GM23248 (cell line): ENCODE data around the gene IFT80. TPM values are rescaled to one million over a fixed set of nuclear protein-coding genes. Genes with fewer than 3 reads are reported as not detected.
A peak's percentile ranks its signal among the peaks of the same experiment; 100 is the strongest.

Source experiments
- DNase-seq: peaks from one replicate; pipeline ENCODE4 v3.0.0-alpha.2; 2015
- H2AFZ ChIP-seq: fragments of 200-600 bp; sonication (generic); 2 replicates; pipeline ENCODE4 v1.6.1; 2016; ENCODE audit warnings: antibody characterized with exemption
- H3F3A ChIP-seq: fragments of 200-600 bp; sonication (generic); 2 replicates; pipeline ENCODE4 v1.6.1; 2016; ENCODE audit warnings: mild to moderate bottlenecking, antibody characterized with exemption, mixed run types; ENCODE audit not compliant: insufficient read depth
- H3K27ac ChIP-seq: fragments of 200-600 bp; sonication (generic); 2 replicates; pipeline ENCODE4 v1.5.1; 2016; ENCODE audit warnings: mild to moderate bottlenecking
- H3K27me3 ChIP-seq: fragments of 200-600 bp; sonication (generic); replicated peaks from 2 replicates; pipeline ENCODE4 v1.6.1; 2016; ENCODE audit warnings: mild to moderate bottlenecking; ENCODE audit not compliant: insufficient read depth
- H3K36me3 ChIP-seq: fragments of 200-600 bp; sonication (generic); 2 replicates; pipeline ENCODE4 v1.6.1; 2016; ENCODE audit warnings: low read depth, mild to moderate bottlenecking
- H3K4me1 ChIP-seq: fragments of 200-600 bp; sonication (generic); 2 replicates; pipeline ENCODE4 v1.6.1; 2016; ENCODE audit warnings: mild to moderate bottlenecking; ENCODE audit not compliant: insufficient read depth
- H3K4me2 ChIP-seq: fragments of 200-600 bp; sonication (generic); one replicate; pipeline ENCODE4 v1.6.1; 2016; ENCODE audit warnings: mild to moderate bottlenecking; ENCODE audit not compliant: unreplicated experiment
- H3K4me3 ChIP-seq: fragments of 200-600 bp; sonication (generic); 2 replicates; pipeline ENCODE4 v1.5.1; 2016; ENCODE audit warnings: mild to moderate bottlenecking
- H3K79me2 ChIP-seq: fragments of 200-600 bp; sonication (generic); 2 replicates; pipeline ENCODE4 v1.6.1; 2016; ENCODE audit warnings: mild to moderate bottlenecking; ENCODE audit not compliant: insufficient read depth
- H3K9ac ChIP-seq: fragments of 200-600 bp; sonication (generic); 2 replicates; pipeline ENCODE4 v1.6.1; 2016; ENCODE audit warnings: mild to moderate bottlenecking
- H3K9me2 ChIP-seq: fragments of 200-600 bp; sonication (generic); 2 replicates; pipeline ENCODE4 v1.6.1; 2016; ENCODE audit warnings: mixed run types, mild to moderate bottlenecking, moderate library complexity; ENCODE audit not compliant: insufficient read depth
- H3K9me3 ChIP-seq: fragments of 200-600 bp; sonication (generic); one replicate; pipeline ENCODE4 v1.6.1; 2017; ENCODE audit warnings: low read depth
- H4K20me1 ChIP-seq: fragments of 200-600 bp; sonication (generic); 2 replicates; pipeline ENCODE4 v1.6.0; 2016; ENCODE audit not compliant: insufficient read depth
- EZH2 ChIP-seq: fragments of 200-600 bp; sonication (generic); IDR thresholded peaks from 2 replicates; pipeline ENCODE4 v1.6.1; 2018; ENCODE audit warnings: antibody characterized with exemption, mild to moderate bottlenecking; ENCODE audit not compliant: insufficient read depth, poor library complexity, severe bottlenecking
- EZH2phosphoT487 ChIP-seq: fragments of 200-600 bp; sonication (generic); IDR thresholded peaks from 2 replicates; pipeline ENCODE4 v1.6.1; 2018; ENCODE audit warnings: antibody characterized with exemption, moderate library complexity, mild to moderate bottlenecking, low read depth; ENCODE audit not compliant: insufficient read depth
- WGBS, 2 experiments: methylation state at CpG; one replicate each; pipeline ENCODE4 v1.1.6; 2015 to 2017; ENCODE audit warnings: low lambda C conversion rate in 2 of 2, low coverage in 1 of 2; ENCODE audit errors: missing lambda C conversion rate in 2 of 2; 5-methylcytosine and 5-hydroxymethylcytosine counted together
- in situ Hi-C: fragments of 300-500 bp; cut with MboI; formaldehyde crosslinking; loops from 2 replicates; pipeline ENCODE4 v1.15.0; 2020
- polyA plus RNA-seq: library from polyadenylated mRNA; unstranded; fragments of >200 nt; fragmentation: Nextera tagmentation; extraction: Ambion mirVana; gene quantifications from 2 replicates; pipeline ENCODE4 v1.2.1, GENCODE V29; 2016
- total RNA-seq: library from RNA; depleted of rRNA; stranded (reverse); fragments of >200 nt; shearing (Covaris generic); gene quantifications from 2 replicates; pipeline ENCODE4 v1.2.3, GENCODE V29; 2014

The IFT80 gene
- total and polyA plus RNA-seq, 2 experiments from 2014 or later: 19.8 to 48.4 TPM

DNA sequence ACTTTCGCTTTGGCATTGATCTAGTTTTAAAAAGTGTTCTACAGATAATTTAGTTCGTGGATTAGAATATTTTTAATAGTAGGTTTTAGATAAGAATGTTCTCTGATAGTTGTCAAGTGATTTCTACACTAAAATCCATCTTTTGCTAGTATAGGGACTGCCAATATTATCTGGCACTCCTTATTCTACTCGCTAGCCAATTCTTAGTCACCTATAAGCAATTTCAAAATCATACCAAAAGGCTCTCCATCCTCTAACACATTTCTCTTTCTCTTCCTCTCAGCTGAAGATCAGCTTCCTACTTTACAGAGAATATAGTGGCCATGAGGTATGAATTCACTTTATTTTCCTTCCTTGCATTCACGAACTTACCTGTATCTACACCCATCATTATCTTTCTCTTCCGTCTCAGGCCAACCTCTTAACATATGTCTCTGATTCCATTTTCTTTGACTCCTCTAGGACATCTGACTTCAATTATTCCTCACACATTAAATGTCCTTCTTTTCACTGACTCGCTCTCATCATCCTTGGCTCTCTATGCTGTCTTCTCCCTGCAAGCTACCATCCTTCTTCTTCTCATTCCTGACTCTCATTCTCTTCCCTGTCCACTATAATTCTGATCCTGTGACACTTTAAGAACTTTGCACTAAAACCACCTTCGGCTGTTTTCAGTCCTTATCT is 138.3 kb downstream of the IFT80 start:
- H3K9ac ChIP-seq: no peak overlapping the region
- H3K79me2 ChIP-seq: no peaks in the 10 kb centered on the region
- no peak overlapping the region for H3K27ac ChIP-seq
- no peak overlapping the region for H2AFZ ChIP-seq
- H3K4me3 ChIP-seq: no peak overlapping the region
- 82 to 85% methylated on average over 7 of the region's 7 CpGs for WGBS, 2 experiments
- H3F3A ChIP-seq: no peaks in the 10 kb centered on the region; the same call in 1 of the 2 replicates
- no peaks in the 10 kb centered on the region for H3K27me3 ChIP-seq
- peak; percentile 7 for DNase-seq
- TF ChIP-seq EZH2phosphoT487 (no peak), EZH2 (no peak)
- no peak overlapping the region for H3K4me2 ChIP-seq
- in situ Hi-C loops: no loop called here
- no peaks in the 10 kb centered on the region for H4K20me1 ChIP-seq
- H3K9me3 ChIP-seq: no peaks in the 10 kb centered on the region
- no peaks in the 10 kb centered on the region for H3K4me1 ChIP-seq
- no peaks in the 10 kb centered on the region for H3K9me2 ChIP-seq
- peaks cover 6% of the 10 kb centered on the region; the same call in 1 of the 2 replicates for H3K36me3 ChIP-seq

DNA sequence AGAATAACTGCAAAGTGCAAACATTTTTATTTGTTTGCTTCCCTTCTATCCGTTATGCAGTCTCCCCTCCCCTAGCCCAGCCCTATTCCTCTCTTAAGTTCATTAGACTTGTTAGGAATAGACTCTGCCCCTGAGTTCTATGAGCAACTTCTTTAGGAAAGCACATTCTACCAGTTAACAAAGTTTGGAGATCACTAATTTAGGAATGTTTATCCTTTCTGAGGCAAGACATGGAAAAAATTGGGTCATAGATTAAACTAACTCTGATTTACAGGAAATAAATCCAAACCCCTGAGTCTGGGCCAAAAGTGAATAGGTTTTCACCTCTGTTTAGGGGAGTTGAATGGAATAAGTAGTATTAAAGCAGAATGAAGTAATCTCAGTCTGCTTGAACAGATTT is 139.4 kb downstream of the IFT80 start:
- Histone ChIP-seq H3K9me3 (no peaks in the 10 kb centered on the region), H3K27ac (no peak overlapping the region), H3K79me2 (no peaks in the 10 kb centered on the region), H4K20me1 (no peaks in the 10 kb centered on the region), H3K4me3 (no peak overlapping the region), H3F3A (no peaks in the 10 kb centered on the region; the same call in 1 of the 2 replicates), H3K36me3 (peaks cover 6% of the 10 kb centered on the region; the same call in 1 of the 2 replicates), H3K9me2 (no peaks in the 10 kb centered on the region), H3K4me2 (no peak overlapping the region), H3K4me1 (no peaks in the 10 kb centered on the region), H3K9ac (no peak overlapping the region), H2AFZ (no peak overlapping the region), H3K27me3 (no peaks in the 10 kb centered on the region)
- in situ Hi-C loops: no loop called here
- no peak for DNase-seq
- 80 to 94% methylated on average over 1 of the region's 1 CpG for WGBS, 2 experiments
- TF ChIP-seq EZH2phosphoT487: no peak
- TF ChIP-seq EZH2: no peak

DNA sequence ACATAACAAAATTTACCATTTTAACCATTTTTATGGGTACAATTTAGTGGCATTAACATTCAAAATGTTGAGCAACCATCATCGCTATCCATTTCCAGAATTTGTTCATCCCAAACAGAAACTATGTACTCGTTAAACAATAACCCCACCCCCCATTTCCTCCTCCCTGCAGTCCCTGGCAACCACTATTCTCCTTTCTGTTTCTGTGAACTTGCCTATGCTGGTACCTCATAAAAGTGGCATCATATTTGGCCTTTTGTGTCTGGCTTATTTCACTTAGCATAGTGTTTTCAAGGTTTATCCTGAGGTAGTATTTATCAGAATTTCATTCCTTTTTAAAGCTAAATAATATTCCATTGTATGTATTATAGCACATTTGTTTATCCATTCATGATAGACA is 141.4 kb downstream of the IFT80 start:
- Histone ChIP-seq H3K9ac (no peak overlapping the region), H2AFZ (no peak overlapping the region), H3K27ac (no peak overlapping the region), H3K4me3 (no peak overlapping the region), H3K4me2 (no peak overlapping the region), H3K4me1 (no peaks in the 10 kb centered on the region), H3K9me2 (no peaks in the 10 kb centered on the region), H3F3A (no peaks in the 10 kb centered on the region; the same call in 1 of the 2 replicates), H3K9me3 (no peaks in the 10 kb centered on the region), H3K79me2 (no peaks in the 10 kb centered on the region), H4K20me1 (no peaks in the 10 kb centered on the region), H3K36me3 (peaks cover 6% of the 10 kb centered on the region; the same call in 1 of the 2 replicates), H3K27me3 (no peaks in the 10 kb centered on the region)
- DNase-seq: no peak
- TF ChIP-seq EZH2phosphoT487 (no peak), EZH2 (no peak)
- 93 to 95% methylated on average over 2 of the region's 2 CpGs for WGBS, 2 experiments
- in situ Hi-C loops: no loop called here

DNA sequence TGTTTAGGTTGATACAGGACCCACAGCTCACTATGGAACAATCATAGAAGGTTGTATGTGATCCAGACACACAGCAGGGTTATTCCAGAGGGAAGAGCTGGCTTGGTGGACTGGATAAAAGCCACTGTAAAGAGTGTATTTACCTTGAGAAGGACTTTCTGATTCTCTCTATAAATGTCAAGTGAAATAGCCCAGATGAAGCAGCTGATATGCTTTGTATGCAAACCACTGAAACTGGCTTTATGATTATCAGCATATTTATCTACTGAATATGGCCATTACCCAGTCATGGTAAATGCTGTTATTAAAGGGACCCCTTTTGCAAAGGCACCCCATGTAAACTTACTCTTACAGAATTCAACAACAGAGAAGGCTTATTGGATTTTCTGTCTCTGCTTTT is 145.7 kb downstream of the IFT80 start:
- no peaks in the 10 kb centered on the region for H3K9me2 ChIP-seq
- no peak overlapping the region for H3K27ac ChIP-seq
- no peak for TF ChIP-seq EZH2
- TF ChIP-seq EZH2phosphoT487: no peak
- H2AFZ ChIP-seq: no peak overlapping the region
- H3K9me3 ChIP-seq: no peaks in the 10 kb centered on the region
- in situ Hi-C loops: no loop called here
- no peaks in the 10 kb centered on the region for H4K20me1 ChIP-seq
- H3K4me2 ChIP-seq: no peak overlapping the region
- H3K79me2 ChIP-seq: no peaks in the 10 kb centered on the region
- no peaks in the 10 kb centered on the region for H3F3A ChIP-seq
- no peaks in the 10 kb centered on the region for H3K27me3 ChIP-seq
- no peak for DNase-seq
- peaks cover 1% of the 10 kb centered on the region; the same call in 1 of the 2 replicates for H3K36me3 ChIP-seq
- no peaks in the 10 kb centered on the region for H3K4me1 ChIP-seq
- no peak overlapping the region for H3K4me3 ChIP-seq
- H3K9ac ChIP-seq: no peak overlapping the region

DNA sequence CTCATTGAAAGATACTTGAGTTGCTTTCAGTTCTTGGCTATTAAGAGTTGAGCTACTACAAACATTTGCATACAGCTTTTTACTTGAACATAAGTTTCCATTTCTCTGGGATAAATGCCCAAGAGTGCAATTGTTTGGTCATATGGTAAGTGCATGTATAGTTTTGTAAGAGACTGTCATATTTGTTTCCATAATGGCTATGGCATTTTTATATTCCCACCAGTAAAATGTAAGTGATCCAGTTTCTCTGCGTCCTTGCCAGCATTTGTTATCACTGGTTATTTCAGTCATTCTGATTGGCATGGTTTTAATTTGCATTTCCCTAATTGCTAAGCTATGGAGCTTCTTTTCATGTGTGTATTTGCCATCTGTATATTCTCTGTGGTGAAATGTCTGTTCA is 151.3 kb downstream of the IFT80 start:
- H3F3A ChIP-seq: peaks cover 3% of the 10 kb centered on the region; the same call in 1 of the 2 replicates
- no peak overlapping the region for H3K9ac ChIP-seq
- H3K36me3 ChIP-seq: no peaks in the 10 kb centered on the region
- H3K9me3 ChIP-seq: no peaks in the 10 kb centered on the region
- no peak overlapping the region for H2AFZ ChIP-seq
- TF ChIP-seq EZH2phosphoT487 (no peak), EZH2 (no peak)
- no peak for DNase-seq
- H3K27me3 ChIP-seq: no peaks in the 10 kb centered on the region
- 54 to 57% methylated on average over 1 of the region's 1 CpG for WGBS, 2 experiments
- H3K9me2 ChIP-seq: no peaks in the 10 kb centered on the region
- H3K79me2 ChIP-seq: no peaks in the 10 kb centered on the region
- H3K4me1 ChIP-seq: no peaks in the 10 kb centered on the region
- in situ Hi-C loops: no loop called here
- no peak overlapping the region for H3K4me3 ChIP-seq
- no peaks in the 10 kb centered on the region for H4K20me1 ChIP-seq
- no peak overlapping the region for H3K4me2 ChIP-seq
- no peak overlapping the region for H3K27ac ChIP-seq
